ENCODE measurements around the gene FANCC. TPM values are rescaled to one million over a fixed set of nuclear protein-coding genes. Genes with fewer than 3 reads are reported as not detected.

FANCC gene
- total and polyA plus RNA-seq, 2 of the 8 experiments (the other 6 are each of a cell fraction or from before 2014, with no cell fraction given) = 7.8 to 15.2 TPM

DNA sequence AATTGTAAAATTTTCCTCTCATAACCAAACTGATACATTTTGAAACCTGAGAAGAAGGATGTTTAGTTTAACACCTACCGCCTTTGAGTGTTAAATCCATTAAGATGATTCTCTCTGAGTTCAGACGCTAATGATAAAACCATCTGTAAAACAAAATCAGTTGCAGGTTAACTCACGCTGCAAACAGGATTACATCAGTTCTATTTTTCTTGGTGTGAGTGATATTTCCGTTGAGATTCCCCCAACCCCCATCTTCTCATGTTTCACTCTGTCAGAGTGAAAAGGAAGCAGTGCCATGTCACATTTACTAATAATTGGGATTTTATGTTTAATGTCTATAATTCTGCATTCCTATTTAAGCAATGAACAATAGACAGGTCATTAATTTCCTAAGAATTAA lies 146.5 kb downstream of the FANCC start:
- H3K14ac ChIP-seq (ENCODE audit: insufficient read length) = no peak overlapping the region
- H2BK12ac ChIP-seq (ENCODE audit: low read depth, low read length) = no peak overlapping the region
- H3K23ac ChIP-seq (ENCODE audit: insufficient read length) = no peak overlapping the region
- no peak overlapping the region for H3K18ac ChIP-seq (ENCODE audit: extremely low read depth, low read length)
- ChIA-PET CTCF (ENCODE audit: partially characterized antibody) (interaction anchor here (0.7 kb wide), 1 partner anchor 12 kb away, joined by 3 read pairs; no protein-coding TSS in a partner anchor), POLR2A (ENCODE audit: partially characterized antibody) (no interaction called here)
- peaks cover 0 to 10% (median 3%) of the 10 kb centered on the region in 4 experiments; a peak in 6 of 7 replicates for H3K4me1 ChIP-seq (replicated peaks in 1 of 4; ENCODE audit: control insufficient read depth in 3 of 4, insufficient read depth in 4 of 4, low read length in 3 of 4)
- no peak overlapping the region for H3K56ac ChIP-seq (replicated peaks; ENCODE audit: insufficient read length, low read depth, low read length)
- peak overlapping the region in 1 of 2 experiments; percentile 48; a peak in 1 of 4 replicates for H3K4me2 ChIP-seq (ENCODE audit: insufficient read depth in 1 of 2, low read depth in 2 of 2, low read length in 2 of 2)
- H3K4me3 ChIP-seq (ENCODE audit: extremely low read depth in 1 of 4, insufficient read depth in 2 of 4, low read depth in 3 of 4, low read length in 4 of 4) = peak overlapping the region in 1 of 4 experiments; percentile 4; a peak in 1 of 8 replicates
- no peak overlapping the region for H2BK120ac ChIP-seq (replicated peaks; ENCODE audit: low read depth, low read length)
- H3K36me3 ChIP-seq (ENCODE audit: control insufficient read depth in 2 of 4, insufficient read depth in 4 of 4, low read length in 3 of 4) = no peaks in the 10 kb centered on the region
- H3K4ac ChIP-seq (replicated peaks; ENCODE audit: insufficient read length, low read depth, low read length) = peak overlapping the region; percentile 91
- no peak overlapping the region for H2AK5ac ChIP-seq (ENCODE audit: low read depth, low read length)
- H3K79me2 ChIP-seq (ENCODE audit: control insufficient read depth in 1 of 2, insufficient read depth in 2 of 2, low read length in 2 of 2) = no peaks in the 10 kb centered on the region
- no peaks in the 10 kb centered on the region for H4K20me1 ChIP-seq (replicated peaks in 1 of 2; ENCODE audit: control insufficient read depth in 1 of 2, insufficient read depth in 2 of 2, low read length in 2 of 2)
- H3K27ac ChIP-seq (ENCODE audit: low read depth, low read length) = no peak overlapping the region
- FAIRE-seq (no peak), DNase-seq (ENCODE audit: low read depth in 1 of 2, low spot score in 2 of 2) (no peak)
- H3K23me2 ChIP-seq (ENCODE audit: low read depth, low read length) = no peaks in the 10 kb centered on the region; the same call in 1 of the 2 replicates
- no peak overlapping the region for H2BK5ac ChIP-seq (ENCODE audit: low read depth, low read length)
- H3K9me3 ChIP-seq (ENCODE audit: insufficient read depth in 2 of 2, low read depth in 1 of 2, low read length in 1 of 2) = no peaks in the 10 kb centered on the region
- H3K27me3 ChIP-seq (replicated peaks in 1 of 4; ENCODE audit: control insufficient read depth in 3 of 4, extremely low read depth in 1 of 4, insufficient read depth in 3 of 4, low read length in 3 of 4) = no peaks in the 10 kb centered on the region
- no peak overlapping the region for H4K91ac ChIP-seq (replicated peaks; ENCODE audit: insufficient read length, low read length)
- no peak overlapping the region for H3K9ac ChIP-seq (replicated peaks in 1 of 4; ENCODE audit: extremely low read depth in 1 of 4, low read depth in 3 of 4, low read length in 3 of 4)
- no peak overlapping the region for H4K5ac ChIP-seq (ENCODE audit: insufficient read length, low read depth, low read length)
- H3K79me1 ChIP-seq (ENCODE audit: low read depth, low read length) = no peaks in the 10 kb centered on the region; the same call in 1 of the 2 replicates
- H2AFZ ChIP-seq (ENCODE audit: low read length) = no peak overlapping the region
- H4K8ac ChIP-seq (ENCODE audit: extremely low read depth, insufficient read depth, low read length) = no peak overlapping the region
- no peak overlapping the region for H2BK20ac ChIP-seq (ENCODE audit: low read length)
- H2BK15ac ChIP-seq (ENCODE audit: low read length) = no peak overlapping the region
- WGBS, 2 experiments (ENCODE audit: extremely low coverage in 1 of 2, insufficient coverage in 1 of 2, insufficient read length in 1 of 2, insufficient replicate concordance in 2 of 2, low coverage in 1 of 2, low lambda C conversion rate in 2 of 2, missing lambda C conversion rate in 1 of 2) = 42% methylated on average over 4 of the region's 4 CpGs; no CpG with 5 or more reads in 1 of the 2 experiments
- no peak for TF ChIP-seq SIN3A (conservative IDR thresholded peaks at IDR 0.05 in 1 of 2, IDR thresholded peaks at IDR 0.05 in 1 of 2; ENCODE audit: low read depth in 1 of 2, low read length in 2 of 2)
- TF ChIP-seq NRF1 (IDR thresholded peaks at IDR 0.05; ENCODE audit: low read depth, low read length) = no peak
- TF ChIP-seq, protein P1, sequence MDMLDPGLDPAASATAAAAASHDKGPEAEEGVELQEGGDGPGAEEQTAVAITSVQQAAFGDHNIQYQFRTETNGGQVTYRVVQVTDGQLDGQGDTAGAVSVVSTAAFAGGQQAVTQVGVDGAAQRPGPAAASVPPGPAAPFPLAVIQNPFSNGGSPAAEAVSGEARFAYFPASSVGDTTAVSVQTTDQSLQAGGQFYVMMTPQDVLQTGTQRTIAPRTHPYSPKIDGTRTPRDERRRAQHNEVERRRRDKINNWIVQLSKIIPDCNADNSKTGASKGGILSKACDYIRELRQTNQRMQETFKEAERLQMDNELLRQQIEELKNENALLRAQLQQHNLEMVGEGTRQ (IDR thresholded peaks at IDR 0.05; ENCODE audit: low read length) = no peak
- no peak for TF ChIP-seq CTBP2 (IDR thresholded peaks at IDR 0.05; ENCODE audit: borderline replicate concordance, insufficient read depth, insufficient read length, low read length)
- no peak for TF ChIP-seq RNF2 (IDR thresholded peaks at IDR 0.05; ENCODE audit: borderline replicate concordance, low read depth, low read length, missing control alignments, poor library complexity, severe bottlenecking)
- no peak for TF ChIP-seq SIRT6 (IDR thresholded peaks at IDR 0.05; ENCODE audit: low read length)
- no peak for TF ChIP-seq HDAC6 (IDR thresholded peaks at IDR 0.05; ENCODE audit: low read depth, low read length)
- TF ChIP-seq TAF1 (IDR thresholded peaks at IDR 0.05; ENCODE audit: low read depth, low read length) = no peak
- TF ChIP-seq RXRA (IDR thresholded peaks at IDR 0.05; ENCODE audit: insufficient read depth, low read depth, low read length) = no peak
- TF ChIP-seq TBP (IDR thresholded peaks at IDR 0.05; ENCODE audit: low read depth, low read length) = no peak
- TF ChIP-seq EZH2 (IDR thresholded peaks at IDR 0.05; ENCODE audit: low read depth, low read length, severe bottlenecking) = no peak
